SU-DHL-6 (cell line): Measurements from ENCODE around the gene ALS2.

ENCODE experiments used
- EZH2phosphoT487 ChIP-seq: fragments of 200-600 bp; sonication (generic), shearing (Covaris generic); conservative IDR thresholded peaks from 2 replicates; pipeline ENCODE4 v1.6.1; 2018; ENCODE audit warnings: mild to moderate bottlenecking, antibody characterized with exemption, low read length, moderate library complexity, mixed read lengths
- TF ChIP-seq, protein P1 (sequence below): fragments of 200-600 bp; sonication (generic); IDR thresholded peaks from one replicate; pipeline ENCODE4 v1.5.1; 2017; ENCODE audit warnings: antibody characterized with exemption, mild to moderate bottlenecking, low read length, moderate library complexity; ENCODE audit not compliant: insufficient read depth, poor library complexity, severe bottlenecking

DNA sequence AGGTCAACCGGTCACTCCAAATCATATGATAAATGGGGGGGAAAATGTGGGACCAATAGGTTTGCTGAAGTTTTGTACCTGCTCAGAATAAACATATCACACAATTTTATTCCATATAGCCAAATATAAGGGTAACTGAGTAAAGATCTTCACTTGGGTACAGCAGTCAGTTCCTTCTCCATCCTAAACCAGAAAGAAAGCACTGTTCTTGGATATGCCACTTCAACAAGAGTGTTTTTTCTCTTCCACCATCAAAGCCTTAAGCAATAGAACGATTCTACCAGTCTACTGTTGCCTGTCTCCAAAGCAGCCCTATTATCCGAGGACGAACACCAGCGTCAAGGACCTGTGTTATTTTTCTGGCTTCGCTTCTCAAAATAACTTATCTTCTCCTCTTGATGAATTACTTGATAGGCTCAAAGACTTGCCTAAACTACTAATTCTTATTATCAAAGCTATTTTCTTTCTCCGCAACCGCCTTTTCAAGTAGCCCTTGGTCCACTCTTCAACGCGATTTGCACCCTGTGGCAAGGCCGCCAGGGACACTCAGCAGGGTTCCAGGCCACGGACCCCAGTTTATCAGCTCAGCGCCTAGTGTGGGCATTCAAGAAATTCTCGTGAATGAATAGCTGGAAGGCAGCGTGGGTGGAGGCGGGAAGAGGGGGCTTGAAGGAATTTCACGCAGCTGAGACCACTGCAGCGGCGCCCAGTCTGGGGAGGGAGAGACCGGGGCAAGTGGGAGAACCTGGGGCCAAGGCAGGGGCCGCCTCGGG, 646 bp downstream of the ALS2 start:
- TF ChIP-seq, protein P1, sequence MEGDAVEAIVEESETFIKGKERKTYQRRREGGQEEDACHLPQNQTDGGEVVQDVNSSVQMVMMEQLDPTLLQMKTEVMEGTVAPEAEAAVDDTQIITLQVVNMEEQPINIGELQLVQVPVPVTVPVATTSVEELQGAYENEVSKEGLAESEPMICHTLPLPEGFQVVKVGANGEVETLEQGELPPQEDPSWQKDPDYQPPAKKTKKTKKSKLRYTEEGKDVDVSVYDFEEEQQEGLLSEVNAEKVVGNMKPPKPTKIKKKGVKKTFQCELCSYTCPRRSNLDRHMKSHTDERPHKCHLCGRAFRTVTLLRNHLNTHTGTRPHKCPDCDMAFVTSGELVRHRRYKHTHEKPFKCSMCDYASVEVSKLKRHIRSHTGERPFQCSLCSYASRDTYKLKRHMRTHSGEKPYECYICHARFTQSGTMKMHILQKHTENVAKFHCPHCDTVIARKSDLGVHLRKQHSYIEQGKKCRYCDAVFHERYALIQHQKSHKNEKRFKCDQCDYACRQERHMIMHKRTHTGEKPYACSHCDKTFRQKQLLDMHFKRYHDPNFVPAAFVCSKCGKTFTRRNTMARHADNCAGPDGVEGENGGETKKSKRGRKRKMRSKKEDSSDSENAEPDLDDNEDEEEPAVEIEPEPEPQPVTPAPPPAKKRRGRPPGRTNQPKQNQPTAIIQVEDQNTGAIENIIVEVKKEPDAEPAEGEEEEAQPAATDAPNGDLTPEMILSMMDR = no peak
- TF ChIP-seq EZH2phosphoT487 = no peak
